Measurements from ENCODE around the gene MACROD2. TPM values are rescaled to one million over a fixed set of nuclear protein-coding genes. Genes with fewer than 3 reads are reported as not detected.

The MACROD2 gene
- total RNA-seq, 1 experiment from 2014 or later: 1.4 TPM

GRCh38 chr20:15278041-15278440 lies 1282.7 kb downstream of the MACROD2 start:
- no peaks in the 10 kb centered on the region for H3K4me1 ChIP-seq (ENCODE audit: insufficient read depth, low read length, poor library complexity, severe bottlenecking)
- POLR2A ChIA-PET (ENCODE audit: low non-redundant PET): no interaction called here
- H3K4me3 ChIP-seq (ENCODE audit: low read depth, low read length, poor library complexity, severe bottlenecking): no peak overlapping the region
- H3K9me3 ChIP-seq (ENCODE audit: low read depth, low read length, poor library complexity, severe bottlenecking): peaks cover 14% of the 10 kb centered on the region
- H3K27me3 ChIP-seq (replicated peaks; ENCODE audit: insufficient read depth, low read depth, low read length, poor library complexity): no peaks in the 10 kb centered on the region
- DNase-seq (ENCODE audit: low spot score): no peak
- intact Hi-C loops (cut with micrococcal nuclease; ENCODE audit: unreplicated experiment): no loop called here
- no peaks in the 10 kb centered on the region for H3K36me3 ChIP-seq (ENCODE audit: insufficient read depth, low read length, poor library complexity, severe bottlenecking)
- no peak for TF ChIP-seq EZH2 (IDR thresholded peaks at IDR 0.05; ENCODE audit: borderline replicate concordance, low read depth, low read length, poor library complexity, severe bottlenecking)
- no peak for TF ChIP-seq CTCF (conservative IDR thresholded peaks at IDR 0.05; ENCODE audit: low read depth, low read length)
- no TSS peak for BruUV-seq (replicated peaks)
- CTCF ChIA-PET: no interaction called here
- H3K27ac ChIP-seq (ENCODE audit: low read depth, low read length, poor library complexity, severe bottlenecking): no peak overlapping the region

- Histone ChIP-seq H3K9me3 (ENCODE audit: low read depth, low read length, poor library complexity, severe bottlenecking) (peaks cover 18% of the 10 kb centered on the region), H3K27ac (ENCODE audit: low read depth, low read length, poor library complexity, severe bottlenecking) (no peak overlapping the region), H3K27me3 (replicated peaks; ENCODE audit: insufficient read depth, low read depth, low read length, poor library complexity) (no peaks in the 10 kb centered on the region), H3K4me1 (ENCODE audit: insufficient read depth, low read length, poor library complexity, severe bottlenecking) (no peaks in the 10 kb centered on the region), H3K36me3 (ENCODE audit: insufficient read depth, low read length, poor library complexity, severe bottlenecking) (no peaks in the 10 kb centered on the region), H3K4me3 (ENCODE audit: low read depth, low read length, poor library complexity, severe bottlenecking) (no peak overlapping the region)
- no peak for TF ChIP-seq EZH2 (IDR thresholded peaks at IDR 0.05; ENCODE audit: borderline replicate concordance, low read depth, low read length, poor library complexity, severe bottlenecking)
- TF ChIP-seq CTCF (conservative IDR thresholded peaks at IDR 0.05; ENCODE audit: low read depth, low read length): no peak
- DNase-seq (ENCODE audit: low spot score): no peak
- POLR2A ChIA-PET (ENCODE audit: low non-redundant PET): no interaction called here
- intact Hi-C loops (cut with micrococcal nuclease; ENCODE audit: unreplicated experiment): no loop called here
- no TSS peak for BruUV-seq (replicated peaks)
- CTCF ChIA-PET: no interaction called here
These were observed 1292.0 kb downstream of the MACROD2 start for GRCh38 chr20:15287329-15287728.

- BruUV-seq (replicated peaks): no TSS peak
These were observed 1292.8 kb downstream of the MACROD2 start for GRCh38 chr20:15288106-15288505.

More at GRCh38 chr20:15288106-15288505, 1292.8 kb downstream of the MACROD2 start:
- ChIA-PET CTCF (no interaction called here), POLR2A (ENCODE audit: low non-redundant PET) (no interaction called here)
- Histone ChIP-seq H3K4me1 (ENCODE audit: insufficient read depth, low read length, poor library complexity, severe bottlenecking) (no peaks in the 10 kb centered on the region), H3K9me3 (ENCODE audit: low read depth, low read length, poor library complexity, severe bottlenecking) (peaks cover 24% of the 10 kb centered on the region), H3K27ac (ENCODE audit: low read depth, low read length, poor library complexity, severe bottlenecking) (no peak overlapping the region), H3K4me3 (ENCODE audit: low read depth, low read length, poor library complexity, severe bottlenecking) (no peak overlapping the region), H3K27me3 (replicated peaks; ENCODE audit: insufficient read depth, low read depth, low read length, poor library complexity) (no peaks in the 10 kb centered on the region), H3K36me3 (ENCODE audit: insufficient read depth, low read length, poor library complexity, severe bottlenecking) (no peaks in the 10 kb centered on the region)
- no peak for TF ChIP-seq EZH2 (IDR thresholded peaks at IDR 0.05; ENCODE audit: borderline replicate concordance, low read depth, low read length, poor library complexity, severe bottlenecking)
- TF ChIP-seq CTCF (conservative IDR thresholded peaks at IDR 0.05; ENCODE audit: low read depth, low read length): no peak
- intact Hi-C loops (cut with micrococcal nuclease; ENCODE audit: unreplicated experiment): no loop called here
- DNase-seq (ENCODE audit: low spot score): no peak
